HEK293 (cell line): Measurements from ENCODE around the gene GLG1.
A peak's percentile ranks its signal among the peaks of the same experiment; 100 is the strongest.

Source experiments
- CTCF ChIA-PET: fragments of 350-600 bp; formaldehyde crosslinking; extraction: SDS; loops from one replicate; lab custom pipeline; 2021; ENCODE audit warnings: antibody characterized with exemption; lab: Yijun Ruan, JAX
- POLR2A ChIA-PET: fragments of 300-600 bp; formaldehyde crosslinking; extraction: SDS; loops from one replicate; lab custom pipeline; 2020; ENCODE audit warnings: antibody characterized with exemption, inconsistent platforms; lab: Yijun Ruan, JAX
- H3K27ac ChIP-seq: fragments of 200-500 bp; sonication (Bioruptor generic); 2 replicates; pipeline ENCODE4 v1.5.1; 2014; ENCODE audit warnings: low read depth, low read length, control low read depth, inconsistent platforms; ENCODE audit errors: extremely low read depth
- H3K36me3 ChIP-seq, 2 experiments: fragments of 200-500 bp in 1 of 2; sonication (Bioruptor generic) in 1 of 2; 1 replicate in 1 of 2; 2 replicates in 1 of 2; pipeline ENCODE4 v1.5.1; 2014 to 2017; ENCODE audit warnings: inconsistent platforms in 2 of 2, low read length in 2 of 2; ENCODE audit not compliant: control insufficient read depth in 2 of 2, insufficient read depth in 1 of 2
- H3K4me1 ChIP-seq: fragments of 200-500 bp; sonication (Bioruptor generic); 2 replicates; pipeline ENCODE4 v1.5.1; 2014; ENCODE audit warnings: mild to moderate bottlenecking, low read length, inconsistent platforms; ENCODE audit not compliant: control insufficient read depth, insufficient read depth
- H3K4me3 ChIP-seq: 2 replicates; pipeline ENCODE4 v1.5.1; 2011; ENCODE audit warnings: low read depth, mild to moderate bottlenecking, control low read depth, low read length, moderate library complexity
- H3K9me3 ChIP-seq: fragments of 200-500 bp; sonication (Bioruptor generic); 2 replicates; pipeline ENCODE4 v1.5.1; 2014; ENCODE audit warnings: low read depth, low read length, inconsistent platforms; ENCODE audit not compliant: control insufficient read depth, insufficient read depth
- GLIS1 ChIP-seq: fragments of 450-650 bp; formaldehyde crosslinking; IDR thresholded peaks from 2 replicates; pipeline ENCODE4 v1.5.1; 2016; ENCODE audit warnings: missing biosample characterization, missing genetic modification characterization
- OSR2 ChIP-seq: fragments of 450-650 bp; formaldehyde crosslinking; IDR thresholded peaks from 2 replicates; pipeline ENCODE4 v1.5.1; 2016; ENCODE audit warnings: missing biosample characterization, missing genetic modification characterization
- SCRT2 ChIP-seq: fragments of 450-650 bp; formaldehyde crosslinking; IDR thresholded peaks from 2 replicates; pipeline ENCODE4 v1.5.1; 2016; ENCODE audit warnings: missing biosample characterization, missing genetic modification characterization
- ZBTB10 ChIP-seq: fragments of 450-650 bp; formaldehyde crosslinking; IDR thresholded peaks from 2 replicates; pipeline ENCODE4 v1.5.1; 2016; ENCODE audit warnings: missing biosample characterization, missing genetic modification characterization
- ZBTB8A ChIP-seq: fragments of 450-650 bp; formaldehyde crosslinking; IDR thresholded peaks from 2 replicates; pipeline ENCODE4 v1.5.1; 2016; ENCODE audit warnings: missing biosample characterization, missing genetic modification characterization
- ZNF174 ChIP-seq: fragments of 450-650 bp; formaldehyde crosslinking; IDR thresholded peaks from 2 replicates; pipeline ENCODE4 v1.5.0; 2017; ENCODE audit warnings: missing biosample characterization, mild to moderate bottlenecking, missing genetic modification characterization
- ZNF24 ChIP-seq: fragments of 450-650 bp; formaldehyde crosslinking; IDR thresholded peaks from 2 replicates; pipeline ENCODE4 v1.5.1; 2016; ENCODE audit warnings: missing biosample characterization, missing genetic modification characterization
- ZNF341 ChIP-seq: fragments of 450-650 bp; formaldehyde crosslinking; IDR thresholded peaks from 2 replicates; pipeline ENCODE4; 2016; ENCODE audit warnings: low read depth, missing biosample characterization, missing genetic modification characterization
- ZNF529 ChIP-seq: fragments of 450-650 bp; formaldehyde crosslinking; IDR thresholded peaks from 2 replicates; pipeline ENCODE4 v1.5.1; 2017; ENCODE audit warnings: missing genetic modification characterization, missing biosample characterization; ENCODE audit not compliant: insufficient replicate concordance
- ZNF530 ChIP-seq: fragments of 450-650 bp; formaldehyde crosslinking; IDR thresholded peaks from 2 replicates; pipeline ENCODE4 v1.5.1; 2016; ENCODE audit warnings: low read depth, missing biosample characterization, missing genetic modification characterization
- ZNF670 ChIP-seq: fragments of 450-650 bp; formaldehyde crosslinking; IDR thresholded peaks from 2 replicates; pipeline ENCODE4 v1.5.1; 2016; ENCODE audit warnings: missing biosample characterization, missing genetic modification characterization, low read depth
- ZNF692 ChIP-seq: fragments of 450-650 bp; formaldehyde crosslinking; IDR thresholded peaks from 2 replicates; pipeline ENCODE4 v1.5.1; 2016; ENCODE audit warnings: missing biosample characterization, missing genetic modification characterization
- ZNF707 ChIP-seq: fragments of 450-650 bp; formaldehyde crosslinking; IDR thresholded peaks from 2 replicates; pipeline ENCODE4 v1.5.1; 2016; ENCODE audit warnings: missing biosample characterization, missing genetic modification characterization
- TF ChIP-seq, protein P1 (sequence below): fragments of 450-650 bp; formaldehyde crosslinking; IDR thresholded peaks from 2 replicates; pipeline ENCODE4 v1.5.1; 2016; ENCODE audit warnings: missing biosample characterization, missing genetic modification characterization
- TF ChIP-seq, protein P2 (sequence below): fragments of 450-650 bp; formaldehyde crosslinking; IDR thresholded peaks from 2 replicates; pipeline ENCODE4 v1.5.1; 2017; ENCODE audit warnings: missing biosample characterization, missing genetic modification characterization

The GLG1 gene

DNA sequence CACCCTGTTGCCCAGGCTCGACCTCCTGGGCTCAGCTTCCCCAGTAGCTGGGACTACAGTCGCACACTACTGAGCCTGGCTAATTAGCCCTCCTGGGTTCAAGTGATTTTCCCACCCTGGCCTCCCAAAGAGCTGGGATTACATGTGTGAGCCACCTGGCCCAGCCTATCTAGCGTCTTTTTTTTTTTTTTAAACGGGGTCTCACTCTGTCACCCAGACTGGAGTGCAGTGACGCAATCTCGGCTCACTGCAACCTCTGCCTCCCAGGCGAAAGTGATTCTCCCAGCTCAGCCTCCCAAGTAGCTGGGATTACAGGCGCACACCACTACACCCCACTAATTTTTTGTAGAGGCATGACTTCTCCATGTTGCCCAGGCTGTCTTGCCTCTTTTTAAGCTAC, 33.3 kb downstream of the GLG1 start:
- POLR2A ChIA-PET: interaction anchor here (1.1 kb wide), 1 partner anchor 33 kb away, joined by 3 read pairs; the partner anchor contains the start of gene GLG1
- no peaks in the 10 kb centered on the region for H3K9me3 ChIP-seq
- peak; percentile 56 for TF ChIP-seq GLIS1 (tag by site-specific recombination)
- TF ChIP-seq ZNF341 (tag by site-specific recombination): no peak
- TF ChIP-seq OSR2 (tag by site-specific recombination): peak; percentile 26; the same call in 1 of the 2 replicates
- TF ChIP-seq ZNF174 (tag by site-specific recombination): no peak
- TF ChIP-seq ZNF692 (tag by site-specific recombination): 0 out of 2 replicates have a peak, but pooled peaks have one; percentile 56
- TF ChIP-seq, all 188 proteins: peak for 3
- Histone ChIP-seq H3K4me3 (no peak overlapping the region), H3K4me1 (peaks cover 13% of the 10 kb centered on the region), H3K27ac (no peak overlapping the region), H3K36me3 (no peaks in the 10 kb centered on the region)
- CTCF ChIA-PET: interaction anchor here (0.9 kb wide), 1 partner anchor 20 kb away, joined by 3 read pairs; no protein-coding TSS in a partner anchor

GRCh38 chr16:74570412-74571301, 36.3 kb downstream of the GLG1 start:
- ChIA-PET POLR2A (interaction anchor here (0.9 kb wide), 1 partner anchor 9 kb away, joined by 3 read pairs; no protein-coding TSS in a partner anchor), CTCF (interaction anchor here (0.6 to 0.7 kb wide), 2 partner anchors 14 to 62 kb away, joined by 3 to 4 read pairs; no protein-coding TSS in a partner anchor)
- no peaks in the 10 kb centered on the region for H3K36me3 ChIP-seq
- no peak overlapping the region for H3K27ac ChIP-seq
- H3K4me3 ChIP-seq: no peak overlapping the region
- TF ChIP-seq ZNF670 (tag by site-specific recombination): no peak
- TF ChIP-seq ZBTB10 (tag by site-specific recombination): no peak
- TF ChIP-seq ZNF529 (tag by site-specific recombination): no peak
- TF ChIP-seq SCRT2 (tag by site-specific recombination): peak; percentile 51
- H3K9me3 ChIP-seq: no peaks in the 10 kb centered on the region
- peaks cover 6% of the 10 kb centered on the region for H3K4me1 ChIP-seq

DNA sequence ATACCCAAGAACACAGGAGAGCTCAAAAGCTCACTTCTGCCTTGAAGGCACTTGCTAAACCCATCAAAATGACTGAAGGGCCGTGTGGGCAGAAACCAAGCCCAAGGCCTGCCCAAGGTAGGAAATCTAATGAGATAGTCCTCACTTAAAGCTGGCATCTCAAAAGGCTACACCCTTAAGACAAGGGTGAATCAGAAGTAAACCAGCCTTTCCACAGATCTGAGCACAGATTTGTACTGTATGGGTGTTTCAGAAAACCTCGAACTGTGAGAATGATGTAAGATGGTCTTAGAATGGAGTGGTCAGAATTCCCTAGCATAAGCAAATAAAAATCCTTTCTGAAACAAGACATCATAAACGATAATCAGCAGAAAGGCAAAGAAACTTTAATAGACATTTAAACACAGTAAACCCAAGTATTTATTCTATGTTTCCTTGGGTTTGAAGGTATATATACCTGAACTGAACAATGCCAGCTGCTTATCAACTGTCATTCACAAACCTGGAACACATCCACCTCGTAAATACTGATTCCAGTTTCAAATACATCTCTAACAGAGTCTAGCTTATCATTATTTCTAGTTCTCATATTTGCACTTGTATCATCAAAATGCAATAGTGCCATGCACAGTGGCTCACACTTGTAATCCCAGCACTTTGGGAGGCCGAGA, 37.8 kb downstream of the GLG1 start:
- peaks cover 6% of the 10 kb centered on the region for H3K4me1 ChIP-seq
- no peak overlapping the region for H3K27ac ChIP-seq
- CTCF ChIA-PET: no interaction called here
- no peak overlapping the region for H3K4me3 ChIP-seq
- no peaks in the 10 kb centered on the region for H3K9me3 ChIP-seq
- TF ChIP-seq ZNF707 (tag by site-specific recombination): no peak
- no peak for TF ChIP-seq ZNF530 (tag by site-specific recombination)
- TF ChIP-seq, protein P1, sequence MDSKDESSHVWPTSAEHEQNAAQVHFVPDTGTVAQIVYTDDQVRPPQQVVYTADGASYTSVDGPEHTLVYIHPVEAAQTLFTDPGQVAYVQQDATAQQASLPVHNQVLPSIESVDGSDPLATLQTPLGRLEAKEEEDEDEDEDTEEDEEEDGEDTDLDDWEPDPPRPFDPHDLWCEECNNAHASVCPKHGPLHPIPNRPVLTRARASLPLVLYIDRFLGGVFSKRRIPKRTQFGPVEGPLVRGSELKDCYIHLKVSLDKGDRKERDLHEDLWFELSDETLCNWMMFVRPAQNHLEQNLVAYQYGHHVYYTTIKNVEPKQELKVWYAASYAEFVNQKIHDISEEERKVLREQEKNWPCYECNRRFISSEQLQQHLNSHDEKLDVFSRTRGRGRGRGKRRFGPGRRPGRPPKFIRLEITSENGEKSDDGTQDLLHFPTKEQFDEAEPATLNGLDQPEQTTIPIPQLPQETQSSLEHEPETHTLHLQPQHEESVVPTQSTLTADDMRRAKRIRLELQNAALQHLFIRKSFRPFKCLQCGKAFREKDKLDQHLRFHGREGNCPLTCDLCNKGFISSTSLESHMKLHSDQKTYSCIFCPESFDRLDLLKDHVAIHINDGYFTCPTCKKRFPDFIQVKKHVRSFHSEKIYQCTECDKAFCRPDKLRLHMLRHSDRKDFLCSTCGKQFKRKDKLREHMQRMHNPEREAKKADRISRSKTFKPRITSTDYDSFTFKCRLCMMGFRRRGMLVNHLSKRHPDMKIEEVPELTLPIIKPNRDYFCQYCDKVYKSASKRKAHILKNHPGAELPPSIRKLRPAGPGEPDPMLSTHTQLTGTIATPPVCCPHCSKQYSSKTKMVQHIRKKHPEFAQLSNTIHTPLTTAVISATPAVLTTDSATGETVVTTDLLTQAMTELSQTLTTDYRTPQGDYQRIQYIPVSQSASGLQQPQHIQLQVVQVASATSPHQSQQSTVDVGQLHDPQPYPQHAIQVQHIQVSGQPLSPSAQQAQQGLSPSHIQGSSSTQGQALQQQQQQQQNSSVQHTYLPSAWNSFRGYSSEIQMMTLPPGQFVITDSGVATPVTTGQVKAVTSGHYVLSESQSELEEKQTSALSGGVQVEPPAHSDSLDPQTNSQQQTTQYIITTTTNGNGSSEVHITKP (tag by site-specific recombination): no peak
- TF ChIP-seq, protein P2, sequence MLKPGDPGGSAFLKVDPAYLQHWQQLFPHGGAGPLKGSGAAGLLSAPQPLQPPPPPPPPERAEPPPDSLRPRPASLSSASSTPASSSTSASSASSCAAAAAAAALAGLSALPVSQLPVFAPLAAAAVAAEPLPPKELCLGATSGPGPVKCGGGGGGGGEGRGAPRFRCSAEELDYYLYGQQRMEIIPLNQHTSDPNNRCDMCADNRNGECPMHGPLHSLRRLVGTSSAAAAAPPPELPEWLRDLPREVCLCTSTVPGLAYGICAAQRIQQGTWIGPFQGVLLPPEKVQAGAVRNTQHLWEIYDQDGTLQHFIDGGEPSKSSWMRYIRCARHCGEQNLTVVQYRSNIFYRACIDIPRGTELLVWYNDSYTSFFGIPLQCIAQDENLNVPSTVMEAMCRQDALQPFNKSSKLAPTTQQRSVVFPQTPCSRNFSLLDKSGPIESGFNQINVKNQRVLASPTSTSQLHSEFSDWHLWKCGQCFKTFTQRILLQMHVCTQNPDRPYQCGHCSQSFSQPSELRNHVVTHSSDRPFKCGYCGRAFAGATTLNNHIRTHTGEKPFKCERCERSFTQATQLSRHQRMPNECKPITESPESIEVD (tag by site-specific recombination): 0 out of 2 replicates have a peak, but pooled peaks have one; percentile 12
- no peak for TF ChIP-seq ZBTB8A (tag by site-specific recombination)
- TF ChIP-seq ZNF24: no peak
- POLR2A ChIA-PET: no interaction called here
- no peaks in the 10 kb centered on the region for H3K36me3 ChIP-seq
